Measurements from ENCODE around the gene KRT14.
"Not testable (repeated sequence)": the region's sequence is repeated elsewhere in the genome, so short reads cannot be mapped to it uniquely, and the experiment has no call there.

KRT14 gene

DNA sequence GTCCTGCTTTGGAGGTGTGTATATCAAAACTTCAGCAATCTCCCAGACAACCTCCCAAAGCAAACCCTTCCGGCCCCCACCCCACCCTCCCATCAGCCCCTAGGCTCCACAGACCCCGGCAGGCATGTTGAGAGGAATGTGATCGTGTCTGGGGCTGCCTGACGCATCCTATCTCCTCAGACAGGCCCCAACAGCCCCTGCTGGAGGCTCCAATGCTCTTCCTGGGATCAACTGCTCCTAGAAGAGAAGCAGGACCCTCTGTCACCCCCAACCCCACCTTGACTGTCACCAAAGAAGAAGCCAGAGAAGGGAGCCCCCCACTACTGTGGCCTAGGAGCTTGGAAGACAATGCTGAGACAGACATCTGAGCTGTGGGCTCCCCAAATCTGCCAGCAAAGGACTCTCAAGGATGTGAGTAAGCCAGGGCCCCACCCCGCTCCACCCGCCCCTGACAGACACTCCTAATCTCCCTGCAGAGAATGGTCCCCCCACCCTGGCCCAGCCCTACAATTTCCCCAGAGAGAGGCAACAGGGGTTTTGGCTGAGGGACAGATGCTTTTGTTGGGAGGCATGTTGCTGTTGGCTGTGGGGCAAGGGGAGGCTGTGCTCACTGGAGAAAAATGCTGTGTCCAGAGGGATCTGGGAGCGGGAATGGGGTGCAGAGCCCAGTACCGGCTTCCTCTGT, 1.6 kb upstream of the KRT14 start:
- no peak for DNase-seq (ENCODE audit: low read depth)
- TF ChIP-seq, protein P1, sequence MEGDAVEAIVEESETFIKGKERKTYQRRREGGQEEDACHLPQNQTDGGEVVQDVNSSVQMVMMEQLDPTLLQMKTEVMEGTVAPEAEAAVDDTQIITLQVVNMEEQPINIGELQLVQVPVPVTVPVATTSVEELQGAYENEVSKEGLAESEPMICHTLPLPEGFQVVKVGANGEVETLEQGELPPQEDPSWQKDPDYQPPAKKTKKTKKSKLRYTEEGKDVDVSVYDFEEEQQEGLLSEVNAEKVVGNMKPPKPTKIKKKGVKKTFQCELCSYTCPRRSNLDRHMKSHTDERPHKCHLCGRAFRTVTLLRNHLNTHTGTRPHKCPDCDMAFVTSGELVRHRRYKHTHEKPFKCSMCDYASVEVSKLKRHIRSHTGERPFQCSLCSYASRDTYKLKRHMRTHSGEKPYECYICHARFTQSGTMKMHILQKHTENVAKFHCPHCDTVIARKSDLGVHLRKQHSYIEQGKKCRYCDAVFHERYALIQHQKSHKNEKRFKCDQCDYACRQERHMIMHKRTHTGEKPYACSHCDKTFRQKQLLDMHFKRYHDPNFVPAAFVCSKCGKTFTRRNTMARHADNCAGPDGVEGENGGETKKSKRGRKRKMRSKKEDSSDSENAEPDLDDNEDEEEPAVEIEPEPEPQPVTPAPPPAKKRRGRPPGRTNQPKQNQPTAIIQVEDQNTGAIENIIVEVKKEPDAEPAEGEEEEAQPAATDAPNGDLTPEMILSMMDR (IDR thresholded peaks at IDR 0.05; ENCODE audit: low read depth, low read length, missing control alignments) = no peak
- H3K4me3 ChIP-seq (ENCODE audit: low read depth, low read length) = no peak overlapping the region

DNA sequence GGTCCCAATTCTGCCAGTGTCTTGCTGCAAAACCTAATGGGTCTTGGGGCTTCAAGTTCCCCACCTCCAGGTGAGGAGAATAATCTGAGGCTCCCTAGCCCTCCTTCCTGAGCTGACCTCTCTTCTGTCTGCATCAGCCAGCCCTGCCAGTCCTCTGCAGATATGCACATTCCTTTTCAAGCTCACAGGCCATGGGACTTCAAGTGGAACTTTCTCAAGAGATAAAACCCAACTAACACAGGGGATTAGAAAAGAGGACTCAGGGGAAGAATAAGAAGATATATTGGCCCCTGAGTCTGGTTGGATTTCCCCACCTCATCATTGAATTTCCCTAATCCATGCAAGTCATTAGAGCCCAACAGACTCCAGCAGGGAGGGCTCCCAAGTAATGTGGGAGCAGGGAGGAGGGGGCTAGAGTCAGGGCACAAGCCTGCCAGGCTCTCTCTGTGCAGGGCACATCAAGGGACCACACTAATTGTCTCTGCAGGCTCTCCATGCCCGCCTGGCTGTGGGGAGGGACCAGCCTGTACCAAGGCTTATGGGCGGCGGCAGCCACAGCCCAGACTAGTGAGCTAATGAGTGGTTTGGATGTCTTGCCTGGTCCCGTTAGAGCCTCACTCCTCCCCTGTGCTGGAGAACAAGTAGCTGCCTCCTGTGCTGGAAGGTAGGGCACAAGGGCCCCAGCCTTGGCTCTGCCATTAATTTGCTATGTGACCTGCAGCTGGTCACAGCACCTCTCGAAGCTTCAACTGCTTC, 1.2 kb downstream of the KRT14 start:
- TF ChIP-seq, protein P1 (IDR thresholded peaks at IDR 0.05; ENCODE audit: low read depth, low read length, missing control alignments) = no peak
- H3K4me3 ChIP-seq (ENCODE audit: low read depth, low read length) = no peak overlapping the region
- DNase-seq (ENCODE audit: low read depth) = no peak

DNA sequence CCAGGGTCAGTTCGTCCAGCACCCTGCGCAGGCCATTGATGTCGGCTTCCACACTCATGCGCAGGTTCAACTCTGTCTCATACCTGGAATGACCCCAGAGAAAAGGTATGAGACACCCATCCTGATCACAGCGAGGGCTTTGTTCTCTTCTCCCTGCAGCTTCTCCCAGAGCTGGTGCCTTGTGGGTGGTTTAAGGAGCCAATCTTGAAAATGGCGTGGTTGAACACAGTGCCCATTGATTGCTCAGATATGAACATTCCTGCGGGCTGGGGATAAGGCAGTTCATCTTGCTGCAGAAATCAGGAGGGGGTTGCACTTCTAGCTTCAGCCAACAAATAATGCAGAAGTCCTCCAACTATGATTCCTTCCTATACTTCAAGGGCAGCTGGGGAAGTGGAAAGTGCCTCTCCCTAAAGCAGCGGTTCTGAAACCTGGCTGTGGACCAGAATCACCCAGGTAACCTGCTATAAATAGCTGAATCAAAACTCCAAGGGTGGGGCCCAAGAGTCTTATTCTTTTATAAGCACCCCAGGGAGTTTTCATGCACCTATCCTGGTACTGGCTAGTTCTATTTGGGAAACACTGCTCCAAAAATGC, 2.3 kb downstream of the KRT14 start:
- DNase-seq (ENCODE audit: low read depth); H3K4me3 ChIP-seq (ENCODE audit: low read depth, low read length): not testable (repeated sequence)

DNA sequence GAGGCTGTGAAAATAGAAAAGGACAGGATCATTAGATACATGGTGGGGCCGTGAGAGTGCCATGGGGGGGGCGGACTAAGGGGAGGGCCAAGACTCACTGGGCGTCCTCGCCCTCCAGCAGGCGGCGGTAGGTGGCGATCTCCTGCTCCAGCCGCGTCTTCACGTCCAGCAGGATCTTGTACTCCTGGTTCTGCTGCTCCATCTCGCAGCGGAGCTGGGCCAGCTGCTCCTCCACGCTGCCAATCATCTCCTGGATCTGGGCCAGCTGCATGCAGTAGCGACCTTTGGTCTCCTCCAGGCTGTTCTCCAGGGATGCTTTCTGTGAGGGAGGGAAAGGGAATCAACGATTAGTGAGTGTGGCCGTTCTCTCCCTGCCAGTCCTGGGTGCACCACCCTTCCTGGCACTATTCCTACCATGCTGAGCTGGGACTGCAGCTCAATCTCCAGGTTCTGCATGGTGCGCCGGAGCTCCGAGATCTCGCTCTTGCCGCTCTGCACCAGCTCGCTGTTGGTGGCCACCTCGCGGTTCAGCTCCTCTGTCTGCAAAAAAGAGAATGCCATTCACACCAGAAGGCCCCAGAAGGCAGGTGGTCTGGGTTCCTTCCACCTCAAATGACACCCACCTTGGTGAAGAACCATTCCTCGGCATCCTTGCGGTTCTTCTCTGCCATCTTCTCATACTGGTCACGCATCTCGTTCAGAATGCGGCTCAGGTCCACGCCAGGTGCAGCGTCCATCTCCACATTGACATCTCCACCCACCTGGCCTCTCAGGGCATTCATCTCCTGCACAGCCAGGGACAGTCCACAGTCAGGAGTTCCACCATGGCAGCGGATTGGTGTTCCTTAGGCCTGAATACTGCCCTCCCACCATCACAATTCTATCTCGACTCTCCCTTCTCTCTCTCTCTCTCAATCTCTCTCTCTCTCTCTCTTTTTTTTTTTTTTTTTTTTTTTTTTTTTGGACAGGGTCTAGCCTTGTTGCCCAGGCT, 3.3 kb downstream of the KRT14 start:
- TF ChIP-seq, protein P1 (IDR thresholded peaks at IDR 0.05; ENCODE audit: low read depth, low read length, missing control alignments) = no peak
- no peak overlapping the region for H3K4me3 ChIP-seq (ENCODE audit: low read depth, low read length)
- DNase-seq (ENCODE audit: low read depth) = no peak

DNA sequence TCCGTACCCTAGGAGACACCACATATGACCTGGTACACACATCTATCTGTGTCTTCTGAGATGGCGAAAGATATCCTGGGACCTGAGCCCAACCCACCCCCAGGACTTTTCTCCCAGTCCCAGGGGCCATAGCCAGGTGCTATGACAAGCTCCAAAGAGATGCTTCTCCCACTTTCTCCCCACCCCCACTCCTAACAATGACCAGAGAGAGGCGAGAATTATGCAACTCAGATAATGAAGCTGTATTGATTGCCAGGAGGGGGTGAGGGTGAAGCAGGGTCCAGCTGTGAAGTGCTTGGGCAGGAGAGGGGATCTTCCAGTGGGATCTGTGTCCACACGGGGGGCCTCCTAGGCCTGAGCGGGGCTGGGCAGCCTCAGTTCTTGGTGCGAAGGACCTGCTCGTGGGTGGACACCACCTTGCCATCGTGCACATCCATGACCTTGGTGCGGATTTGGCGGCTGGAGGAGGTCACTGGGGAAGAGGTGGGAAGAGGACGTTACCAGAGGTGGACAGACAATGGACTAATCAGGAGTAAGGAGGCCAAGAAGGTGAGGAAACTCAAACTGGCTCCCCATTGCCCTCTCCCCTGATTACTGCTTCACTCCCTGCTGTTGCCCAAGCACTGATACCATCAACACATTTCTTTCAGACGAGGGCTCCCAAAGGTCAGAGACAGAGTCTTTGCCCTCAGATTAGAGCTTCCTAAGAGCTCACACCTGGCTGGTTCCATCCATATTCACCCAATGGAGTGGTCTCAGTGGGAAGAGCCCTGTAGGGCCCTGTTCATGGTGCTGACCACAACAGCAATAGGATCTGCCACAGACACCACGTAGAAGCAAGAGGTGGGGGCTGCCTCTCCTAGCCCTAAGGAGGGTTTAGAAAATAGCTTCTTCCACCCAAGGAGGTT, 4.4 kb downstream of the KRT14 start:
- not testable (repeated sequence) for H3K4me3 ChIP-seq (ENCODE audit: low read depth, low read length)

DNA sequence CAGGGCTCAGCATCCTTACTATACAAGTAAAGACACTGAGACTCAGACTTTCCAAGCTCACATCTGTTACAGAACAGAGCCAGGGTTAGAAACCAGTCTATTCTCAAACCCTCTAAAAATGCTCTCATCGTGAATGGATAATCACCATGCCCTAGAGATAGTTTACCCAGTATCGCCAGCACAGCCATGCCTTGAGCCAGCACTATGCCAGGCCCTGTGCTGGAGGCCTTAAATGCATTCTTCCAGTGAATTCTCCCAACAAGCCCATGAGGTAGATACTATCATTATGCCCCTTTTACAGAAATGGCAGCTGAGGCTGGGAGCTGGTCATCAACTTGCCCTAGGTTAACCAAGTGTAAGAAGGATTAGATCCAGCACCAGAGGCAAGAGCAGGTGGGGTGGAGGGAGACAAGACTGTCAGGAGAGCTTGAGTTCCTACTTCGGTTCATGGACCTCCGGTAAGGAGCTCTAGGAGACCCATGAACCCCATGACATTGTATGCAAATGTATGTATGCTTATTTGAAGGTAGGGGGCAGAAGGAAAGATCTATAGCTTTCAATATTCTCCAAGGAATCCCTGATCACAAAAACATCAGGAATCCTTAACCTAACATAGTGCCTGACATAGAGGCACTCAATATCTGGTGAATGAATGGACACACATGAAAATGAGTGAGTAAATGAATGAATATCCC, 5.2 kb downstream of the KRT14 start:
- no peak overlapping the region for H3K4me3 ChIP-seq (ENCODE audit: low read depth, low read length)
- no peak for DNase-seq (ENCODE audit: low read depth)
- TF ChIP-seq, protein P1 (IDR thresholded peaks at IDR 0.05; ENCODE audit: low read depth, low read length, missing control alignments) = no peak

More for the DNA sequence above, 4.4 kb downstream of the KRT14 start:
- DNase-seq (ENCODE audit: low read depth) = not testable (repeated sequence)
